NCI-H69 (cell line): ENCODE results near the gene HHIPL2.
"Not testable (repeated sequence)": the region's sequence is repeated elsewhere in the genome, so short reads cannot be mapped to it uniquely, and the experiment has no call there.

Experiments used
- DNase-seq: peaks from one replicate; lab custom pipeline; 2025; lab: John Stamatoyannopoulos, UW

HHIPL2 gene

GRCh38 chr1:222539951-222540597 lies 7.8 kb downstream of the HHIPL2 start:
- no peak for DNase-seq

DNA sequence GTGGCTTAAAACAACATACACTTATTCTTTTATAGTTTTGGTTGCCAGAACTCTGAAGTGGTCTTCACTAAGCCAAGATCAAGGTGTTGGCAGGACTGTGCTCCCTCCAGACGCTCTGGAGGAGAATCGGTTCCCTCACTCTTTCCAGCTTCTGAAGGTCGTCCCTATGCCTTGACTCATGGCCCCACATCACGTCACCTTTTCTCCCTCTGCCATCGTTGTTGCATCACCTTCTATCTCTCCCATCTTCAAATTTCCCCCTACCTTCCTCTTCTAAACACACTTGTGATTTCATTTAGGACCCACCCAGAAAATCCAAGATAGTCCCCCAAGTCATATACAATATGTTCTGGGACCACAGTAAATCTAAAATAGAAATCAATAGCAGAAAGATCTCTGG lies 12.4 kb downstream of the HHIPL2 start:
- DNase-seq: no peak

- DNase-seq: no peak
Measured at GRCh38 chr1:222530852-222531251, 17.1 kb downstream of the HHIPL2 start.

- DNase-seq: no peak
Measured at GRCh38 chr1:222529916-222530315, 18.0 kb downstream of the HHIPL2 start.

GRCh38 chr1:222529181-222529580 lies 18.7 kb downstream of the HHIPL2 start:
- DNase-seq: no peak

- no peak for DNase-seq
Measured at GRCh38 chr1:222525951-222526350, 22.0 kb downstream of the HHIPL2 start.

GRCh38 chr1:222523852-222524251 lies 24.1 kb downstream of the HHIPL2 start:
- DNase-seq: peak; percentile 43

DNA sequence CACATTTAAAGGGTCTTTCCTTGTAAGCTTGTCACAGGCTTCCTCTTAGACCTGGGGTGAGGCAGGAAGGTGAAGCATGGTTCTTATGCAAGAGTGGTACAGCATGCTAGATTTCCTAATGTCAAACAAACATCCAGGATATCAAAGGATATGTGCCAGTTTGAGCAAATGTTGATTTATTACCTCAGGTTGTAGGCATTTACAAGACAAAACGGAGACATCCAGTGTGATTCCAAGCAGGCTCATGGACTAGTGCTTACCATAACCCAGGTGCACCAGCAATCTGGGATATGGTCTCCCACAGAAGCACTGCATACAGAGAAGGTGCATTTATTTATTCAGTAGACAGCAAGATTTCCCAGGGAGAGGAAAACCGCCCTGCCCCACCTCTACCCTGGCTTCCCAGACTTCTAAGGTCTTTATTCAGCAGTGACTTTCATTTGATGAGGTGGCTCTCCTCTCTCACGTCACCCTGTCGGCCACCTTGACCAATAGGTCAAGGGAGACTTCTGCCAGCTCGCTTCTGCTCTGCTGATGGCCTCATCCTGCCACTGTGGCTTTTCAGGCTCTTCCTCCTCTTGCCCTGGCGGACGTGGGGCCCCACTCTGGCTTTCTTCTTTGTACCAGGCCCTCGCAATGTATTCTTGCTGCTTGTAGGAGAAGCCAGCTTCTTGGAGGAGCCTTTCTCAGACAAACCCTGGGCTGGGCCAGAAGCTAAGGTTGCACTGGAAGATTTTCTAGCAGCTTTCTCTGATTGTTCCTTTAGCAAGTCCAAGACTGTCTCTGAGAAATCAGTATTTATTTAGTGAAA lies 25.6 kb downstream of the HHIPL2 start:
- DNase-seq: no peak

DNA sequence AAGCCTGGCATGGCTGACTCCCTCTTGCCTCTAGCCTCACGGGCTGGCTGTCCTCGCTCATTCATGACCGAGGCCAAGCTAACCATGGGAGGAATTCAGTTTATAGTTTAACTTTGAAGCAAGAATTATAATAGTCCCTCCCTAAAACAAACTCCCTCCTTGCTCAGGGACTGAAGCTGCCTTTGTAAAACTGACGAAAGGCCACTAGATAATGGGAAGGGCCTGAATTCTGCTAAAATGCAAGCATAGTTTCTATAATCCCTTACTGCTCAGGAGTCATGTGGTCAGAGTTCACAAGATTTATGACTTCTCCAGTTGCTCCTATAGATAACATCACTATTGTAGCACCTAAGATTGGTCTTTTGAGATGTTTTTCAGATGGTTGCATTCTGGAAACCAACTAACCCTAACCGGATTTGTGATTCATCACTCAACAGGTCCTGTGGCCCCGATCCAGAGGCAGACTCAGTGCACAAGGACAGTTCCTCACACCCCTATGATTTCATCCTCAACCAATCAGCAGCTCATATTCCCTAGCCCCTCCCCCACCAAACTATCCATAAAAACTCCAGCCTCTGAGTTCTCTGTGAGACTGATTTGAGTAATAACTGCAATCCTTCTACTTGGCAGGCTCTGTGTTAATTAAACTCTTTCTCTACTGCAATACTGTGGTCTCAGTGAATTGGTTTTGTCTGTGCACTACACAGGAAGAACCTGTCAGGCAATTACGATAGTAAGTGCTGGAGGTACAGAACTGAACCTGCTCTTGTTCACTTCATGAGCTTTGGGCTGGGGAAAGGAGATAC lies 26.4 kb downstream of the HHIPL2 start:
- DNase-seq: no peak

DNA sequence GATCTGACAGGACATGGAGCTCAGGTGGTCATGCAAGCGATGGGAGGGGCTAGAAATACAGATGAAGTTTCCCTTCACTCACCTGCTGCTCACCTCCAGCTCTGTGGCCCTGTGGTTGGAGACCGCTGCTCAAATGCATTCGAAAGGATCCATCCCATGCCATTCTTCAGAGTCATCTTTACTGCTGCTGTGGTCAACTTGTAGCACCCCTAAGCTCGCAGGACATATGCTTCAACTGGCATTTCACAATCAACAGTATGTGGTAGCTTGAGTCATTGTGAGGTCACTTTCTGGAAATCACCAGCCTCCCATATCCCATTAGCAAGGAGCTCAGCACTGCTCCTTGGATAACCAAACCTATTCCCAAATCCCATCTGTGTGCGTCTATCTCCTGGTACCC lies 58.4 kb downstream of the HHIPL2 start:
- DNase-seq: not testable (repeated sequence)

- DNase-seq: not testable (repeated sequence)
Measured at GRCh38 chr1:222487774-222488173, 60.1 kb downstream of the HHIPL2 start.

- DNase-seq: not testable (repeated sequence)
Measured at GRCh38 chr1:222484005-222484404, 63.9 kb downstream of the HHIPL2 start.

GRCh38 chr1:222479567-222479966 lies 68.3 kb downstream of the HHIPL2 start:
- not testable (repeated sequence) for DNase-seq

DNA sequence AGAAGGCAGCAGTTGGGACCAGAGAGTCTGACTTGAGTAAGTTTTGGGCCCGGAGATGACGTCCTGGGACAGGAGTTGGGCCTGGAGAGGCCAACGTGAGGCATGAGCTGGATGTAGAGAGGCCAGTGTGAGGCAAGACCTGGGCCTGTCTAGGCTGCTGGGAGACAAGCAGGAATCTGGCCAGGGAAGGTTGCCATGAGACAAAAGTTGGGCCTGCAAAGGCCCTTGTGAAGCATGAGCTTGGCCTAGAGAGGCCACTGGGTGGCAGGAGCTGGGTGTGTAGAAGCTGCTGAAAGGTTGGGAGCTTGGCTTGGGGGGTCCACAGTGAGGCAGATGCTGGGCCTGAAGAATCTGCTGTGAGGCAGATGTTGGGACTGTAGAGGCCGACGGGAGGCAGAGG lies 71.5 kb downstream of the HHIPL2 start:
- DNase-seq: not testable (repeated sequence)

DNA sequence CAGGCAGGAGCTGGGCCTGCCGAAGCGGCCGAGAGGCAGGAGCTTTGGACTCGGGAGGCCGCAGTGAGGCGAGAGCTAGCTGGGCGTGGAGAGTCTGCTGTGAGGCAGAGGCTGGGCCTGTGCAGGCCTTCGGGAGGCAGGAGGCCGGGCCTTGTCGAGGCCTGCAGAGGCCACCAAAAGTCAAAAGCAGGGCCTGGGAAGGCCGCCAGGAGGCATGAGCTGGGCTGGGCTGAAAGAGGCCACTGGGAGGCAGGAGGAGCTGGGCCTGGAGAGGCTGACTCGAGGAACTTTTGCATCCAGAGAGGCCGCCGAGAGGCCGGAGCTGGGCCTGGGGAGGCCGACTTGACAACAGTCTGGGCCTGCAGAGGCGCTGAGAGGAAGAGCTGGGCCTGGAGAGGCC lies 74.2 kb downstream of the HHIPL2 start:
- DNase-seq: not testable (repeated sequence)

- DNase-seq: not testable (repeated sequence)
Measured at GRCh38 chr1:222472776-222473540, 74.9 kb downstream of the HHIPL2 start.
